GM23338 (cell line): ENCODE results near the gene IRF1. TPM values are rescaled to one million over a fixed set of nuclear protein-coding genes. Genes with fewer than 3 reads are reported as not detected.

Experiments used
- ATAC-seq: fragments of 200-7000 bp; cut with Tn5 transposase; 3 replicates; pipeline ENCODE4 v1.9.1; 2020
- DNase-seq: peaks from one replicate; pipeline ENCODE4 v3.0.0-alpha.2; 2015; ENCODE audit warnings: low spot score
- H2AFZ ChIP-seq: fragments of 200-600 bp; sonication (generic); 2 replicates; pipeline ENCODE4 v1.8.0; 2016; ENCODE audit warnings: antibody characterized with exemption, mild to moderate bottlenecking, moderate library complexity
- H3F3A ChIP-seq: fragments of 200-600 bp; sonication (generic); replicated peaks from 2 replicates; pipeline ENCODE4 v1.8.0; 2017; ENCODE audit warnings: antibody characterized with exemption, mixed run types, low read depth
- H3K27ac ChIP-seq: fragments of 200-600 bp; sonication (generic); 2 replicates; pipeline ENCODE4 v1.6.1; 2016; ENCODE audit warnings: low read depth
- H3K27me3 ChIP-seq: fragments of 200-600 bp; sonication (generic); 2 replicates; pipeline ENCODE4 v1.8.0; 2016; ENCODE audit warnings: mild to moderate bottlenecking, mixed run types, moderate library complexity; ENCODE audit not compliant: insufficient read depth
- H3K36me3 ChIP-seq: fragments of 200-600 bp; sonication (generic); 2 replicates; pipeline ENCODE4 v1.8.0; 2016; ENCODE audit warnings: mild to moderate bottlenecking; ENCODE audit not compliant: insufficient read depth
- H3K4me1 ChIP-seq: fragments of 200-600 bp; sonication (generic); 2 replicates; pipeline ENCODE4 v1.8.0; 2016; ENCODE audit warnings: mild to moderate bottlenecking, moderate library complexity; ENCODE audit not compliant: insufficient read depth
- H3K4me2 ChIP-seq: fragments of 200-600 bp; sonication (generic); 2 replicates; pipeline ENCODE4 v1.7.1; 2017; ENCODE audit warnings: mixed run types
- H3K4me3 ChIP-seq: fragments of 200-600 bp; sonication (generic); 2 replicates; pipeline ENCODE4 v1.6.1; 2016; ENCODE audit warnings: mixed run types
- H3K79me2 ChIP-seq: fragments of 200-600 bp; sonication (generic); replicated peaks from 2 replicates; pipeline ENCODE4 v1.8.0; 2017; ENCODE audit warnings: mild to moderate bottlenecking; ENCODE audit not compliant: insufficient read depth
- H3K9me2 ChIP-seq: fragments of 200-600 bp; sonication (generic); 2 replicates; pipeline ENCODE4 v1.8.0; 2017; ENCODE audit not compliant: insufficient read depth
- H4K20me1 ChIP-seq: fragments of 200-600 bp; sonication (generic); replicated peaks from 2 replicates; pipeline ENCODE4 v1.8.0; 2017; ENCODE audit warnings: mild to moderate bottlenecking; ENCODE audit not compliant: insufficient read depth
- H3K27ac Mint-ChIP-seq: 2 replicates; pipeline ENCODE4 v1.8.0; 2020; ENCODE audit warnings: inconsistent platforms, mild to moderate bottlenecking, moderate library complexity, mixed read lengths
- H3K27me3 Mint-ChIP-seq: 3 replicates; pipeline ENCODE4 v1.8.0; 2022; ENCODE audit warnings: low read depth, mild to moderate bottlenecking, moderate library complexity, mixed read lengths, inconsistent platforms; ENCODE audit not compliant: insufficient read depth, poor library complexity
- H3K36me3 Mint-ChIP-seq: 3 replicates; pipeline ENCODE4 v1.8.0; 2021; ENCODE audit warnings: low read depth, mild to moderate bottlenecking, inconsistent platforms, moderate library complexity, mixed read lengths
- H3K4me1 Mint-ChIP-seq: 3 replicates; pipeline ENCODE4 v1.8.0; 2020; ENCODE audit warnings: mild to moderate bottlenecking, inconsistent platforms, mixed read lengths
- H3K4me3 Mint-ChIP-seq: 3 replicates; pipeline ENCODE4 v1.8.0; 2021; ENCODE audit warnings: moderate library complexity, mild to moderate bottlenecking, inconsistent platforms, mixed read lengths
- H3K9me3 Mint-ChIP-seq: 3 replicates; pipeline ENCODE4 v1.8.0; 2020; ENCODE audit warnings: moderate library complexity, mild to moderate bottlenecking, inconsistent platforms, mixed read lengths
- CREB1 ChIP-seq: fragments of 250-450 bp; sonication (Bioruptor Pico); IDR thresholded peaks from 2 replicates; pipeline ENCODE4 v1.5.0; 2020; ENCODE audit warnings: low read depth, mild to moderate bottlenecking, moderate library complexity
- CTCF ChIP-seq, 2 experiments: fragments of 200-600 bp in 1 of 2; sonication (generic) in 1 of 2; conservative IDR thresholded peaks; 2 replicates each; pipeline versions ENCODE4 v1.5.1 to v1.6.1; 2016 to 2017; ENCODE audit warnings: antibody characterized with exemption in 2 of 2, low read depth in 2 of 2, mild to moderate bottlenecking in 2 of 2, moderate library complexity in 1 of 2
- EZH2 ChIP-seq: fragments of 200-600 bp; sonication (generic); IDR thresholded peaks from one replicate; pipeline ENCODE4 v1.8.0; 2017; ENCODE audit warnings: antibody characterized with exemption, mild to moderate bottlenecking, low read depth; ENCODE audit not compliant: unreplicated experiment
- EZH2phosphoT487 ChIP-seq: fragments of 200-600 bp; sonication (generic); IDR thresholded peaks from one replicate; pipeline ENCODE4 v1.8.1; 2018; ENCODE audit warnings: antibody characterized with exemption; ENCODE audit not compliant: unreplicated experiment
- JUNB ChIP-seq: IDR thresholded peaks from one replicate; pipeline ENCODE4 v1.6.1; 2016; ENCODE audit warnings: antibody characterized with exemption; ENCODE audit not compliant: unreplicated experiment
- NANOG ChIP-seq: IDR thresholded peaks from 2 replicates; pipeline ENCODE4 v1.6.1; 2016; ENCODE audit warnings: antibody characterized with exemption, borderline replicate concordance
- POLR2AphosphoS5 ChIP-seq: IDR thresholded peaks from 2 replicates; pipeline ENCODE4 v1.6.1; 2016; ENCODE audit warnings: antibody characterized with exemption, low read depth
- REST ChIP-seq: IDR thresholded peaks from one replicate; pipeline ENCODE4 v1.6.1; 2018; ENCODE audit warnings: antibody characterized with exemption; ENCODE audit not compliant: unreplicated experiment
- STAT1 ChIP-seq: IDR thresholded peaks from one replicate; pipeline ENCODE4 v1.6.1; 2016; ENCODE audit warnings: antibody characterized with exemption; ENCODE audit not compliant: unreplicated experiment
- ZNF114 ChIP-seq: fragments of 250-450 bp; sonication (Bioruptor Pico); IDR thresholded peaks from 2 replicates; pipeline ENCODE4 v1.5.0; 2020; ENCODE audit warnings: mild to moderate bottlenecking, moderate library complexity
- ZNF331 ChIP-seq: fragments of 250-450 bp; sonication (Bioruptor Pico); IDR thresholded peaks from 2 replicates; pipeline ENCODE4 v1.5.0; 2020; ENCODE audit warnings: low read depth, mild to moderate bottlenecking, moderate library complexity
- polyA plus RNA-seq: library from polyadenylated mRNA; unstranded; fragments of >200 nt; fragmentation: Nextera tagmentation; extraction: Ambion mirVana; gene quantifications from 2 replicates; pipeline ENCODE4 v1.2.1, GENCODE V29; 2016
- total RNA-seq: library from RNA; depleted of rRNA; stranded (reverse); fragments of >200 nt; shearing (Covaris generic); gene quantifications from 2 replicates; pipeline ENCODE4 v1.2.3, GENCODE V29; 2014
- TF ChIP-seq, protein P1 (sequence below): IDR thresholded peaks from 2 replicates; pipeline ENCODE4 v1.6.1; 2016; ENCODE audit warnings: antibody characterized with exemption
- TF ChIP-seq, protein P2 (sequence below): fragments of 250-450 bp; sonication (Bioruptor Pico); IDR thresholded peaks from 2 replicates; pipeline ENCODE4 v1.5.0; 2020; ENCODE audit warnings: mild to moderate bottlenecking, moderate library complexity

The IRF1 gene
- total and polyA plus RNA-seq, 2 experiments from 2014 or later = 6.9 to 8.6 TPM

DNA sequence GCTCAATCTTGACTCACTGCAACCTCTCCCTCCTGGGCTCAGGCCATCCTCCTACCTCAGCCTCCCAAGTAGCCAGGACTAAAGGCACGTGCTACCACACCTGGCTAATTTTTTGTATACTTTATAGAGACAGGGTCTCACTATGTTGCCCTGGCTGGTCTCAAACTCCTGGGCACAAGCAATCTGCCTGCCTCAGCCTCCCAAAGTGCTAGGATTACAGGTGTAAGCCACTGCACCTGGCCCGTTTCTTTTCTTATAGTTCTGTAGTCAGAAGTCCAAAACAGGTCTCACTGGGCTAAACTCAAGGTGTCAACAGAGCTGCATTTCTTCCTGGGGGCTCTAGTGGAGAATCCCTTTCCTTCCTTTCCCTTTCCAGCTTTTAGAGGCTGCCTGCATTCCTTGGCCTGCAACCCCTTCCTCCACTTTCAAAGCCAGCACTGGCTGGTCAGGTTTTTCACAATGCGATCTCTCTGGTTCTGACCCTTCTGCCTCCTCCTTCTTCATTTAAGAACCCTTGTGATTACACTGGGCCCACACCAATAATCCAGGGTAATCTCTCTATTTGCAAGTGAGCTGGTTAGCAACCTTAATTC is 16.3 kb downstream of the IRF1 start:
- no peaks in the 10 kb centered on the region for H3K9me2 ChIP-seq
- DNase-seq (no peak), ATAC-seq (peak; percentile 9; the same call in 1 of the 3 replicates)
- peak overlapping the region; percentile 47; the same call in 1 of the 2 replicates for H2AFZ ChIP-seq
- peak overlapping the region; percentile 60; the same call in 1 of the 2 replicates for H3K4me2 ChIP-seq
- no peak overlapping the region for H3K27ac Mint-ChIP-seq
- no peaks in the 10 kb centered on the region for H4K20me1 ChIP-seq
- H3K79me2 ChIP-seq = no peaks in the 10 kb centered on the region
- no peak overlapping the region for H3K4me3 ChIP-seq
- H3K36me3 Mint-ChIP-seq = no peaks in the 10 kb centered on the region
- H3F3A ChIP-seq = no peaks in the 10 kb centered on the region
- peaks cover 19% of the 10 kb centered on the region for H3K4me1 Mint-ChIP-seq
- H3K27ac ChIP-seq = no peak overlapping the region
- H3K4me1 ChIP-seq = peaks cover 7% of the 10 kb centered on the region
- peaks cover under 1% of the 10 kb centered on the region; the same call in 1 of the 3 replicates for H3K9me3 Mint-ChIP-seq
- no peaks in the 10 kb centered on the region for H3K36me3 ChIP-seq
- no peak for TF ChIP-seq STAT1
- TF ChIP-seq CTCF (conservative IDR thresholded peaks at IDR 0.05; ENCODE audit: low read depth in 2 of 2) = no peak
- no peak for TF ChIP-seq REST
- TF ChIP-seq, protein P1, sequence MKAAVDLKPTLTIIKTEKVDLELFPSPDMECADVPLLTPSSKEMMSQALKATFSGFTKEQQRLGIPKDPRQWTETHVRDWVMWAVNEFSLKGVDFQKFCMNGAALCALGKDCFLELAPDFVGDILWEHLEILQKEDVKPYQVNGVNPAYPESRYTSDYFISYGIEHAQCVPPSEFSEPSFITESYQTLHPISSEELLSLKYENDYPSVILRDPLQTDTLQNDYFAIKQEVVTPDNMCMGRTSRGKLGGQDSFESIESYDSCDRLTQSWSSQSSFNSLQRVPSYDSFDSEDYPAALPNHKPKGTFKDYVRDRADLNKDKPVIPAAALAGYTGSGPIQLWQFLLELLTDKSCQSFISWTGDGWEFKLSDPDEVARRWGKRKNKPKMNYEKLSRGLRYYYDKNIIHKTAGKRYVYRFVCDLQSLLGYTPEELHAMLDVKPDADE = no peak
- no peak for TF ChIP-seq NANOG
- TF ChIP-seq, protein P2, sequence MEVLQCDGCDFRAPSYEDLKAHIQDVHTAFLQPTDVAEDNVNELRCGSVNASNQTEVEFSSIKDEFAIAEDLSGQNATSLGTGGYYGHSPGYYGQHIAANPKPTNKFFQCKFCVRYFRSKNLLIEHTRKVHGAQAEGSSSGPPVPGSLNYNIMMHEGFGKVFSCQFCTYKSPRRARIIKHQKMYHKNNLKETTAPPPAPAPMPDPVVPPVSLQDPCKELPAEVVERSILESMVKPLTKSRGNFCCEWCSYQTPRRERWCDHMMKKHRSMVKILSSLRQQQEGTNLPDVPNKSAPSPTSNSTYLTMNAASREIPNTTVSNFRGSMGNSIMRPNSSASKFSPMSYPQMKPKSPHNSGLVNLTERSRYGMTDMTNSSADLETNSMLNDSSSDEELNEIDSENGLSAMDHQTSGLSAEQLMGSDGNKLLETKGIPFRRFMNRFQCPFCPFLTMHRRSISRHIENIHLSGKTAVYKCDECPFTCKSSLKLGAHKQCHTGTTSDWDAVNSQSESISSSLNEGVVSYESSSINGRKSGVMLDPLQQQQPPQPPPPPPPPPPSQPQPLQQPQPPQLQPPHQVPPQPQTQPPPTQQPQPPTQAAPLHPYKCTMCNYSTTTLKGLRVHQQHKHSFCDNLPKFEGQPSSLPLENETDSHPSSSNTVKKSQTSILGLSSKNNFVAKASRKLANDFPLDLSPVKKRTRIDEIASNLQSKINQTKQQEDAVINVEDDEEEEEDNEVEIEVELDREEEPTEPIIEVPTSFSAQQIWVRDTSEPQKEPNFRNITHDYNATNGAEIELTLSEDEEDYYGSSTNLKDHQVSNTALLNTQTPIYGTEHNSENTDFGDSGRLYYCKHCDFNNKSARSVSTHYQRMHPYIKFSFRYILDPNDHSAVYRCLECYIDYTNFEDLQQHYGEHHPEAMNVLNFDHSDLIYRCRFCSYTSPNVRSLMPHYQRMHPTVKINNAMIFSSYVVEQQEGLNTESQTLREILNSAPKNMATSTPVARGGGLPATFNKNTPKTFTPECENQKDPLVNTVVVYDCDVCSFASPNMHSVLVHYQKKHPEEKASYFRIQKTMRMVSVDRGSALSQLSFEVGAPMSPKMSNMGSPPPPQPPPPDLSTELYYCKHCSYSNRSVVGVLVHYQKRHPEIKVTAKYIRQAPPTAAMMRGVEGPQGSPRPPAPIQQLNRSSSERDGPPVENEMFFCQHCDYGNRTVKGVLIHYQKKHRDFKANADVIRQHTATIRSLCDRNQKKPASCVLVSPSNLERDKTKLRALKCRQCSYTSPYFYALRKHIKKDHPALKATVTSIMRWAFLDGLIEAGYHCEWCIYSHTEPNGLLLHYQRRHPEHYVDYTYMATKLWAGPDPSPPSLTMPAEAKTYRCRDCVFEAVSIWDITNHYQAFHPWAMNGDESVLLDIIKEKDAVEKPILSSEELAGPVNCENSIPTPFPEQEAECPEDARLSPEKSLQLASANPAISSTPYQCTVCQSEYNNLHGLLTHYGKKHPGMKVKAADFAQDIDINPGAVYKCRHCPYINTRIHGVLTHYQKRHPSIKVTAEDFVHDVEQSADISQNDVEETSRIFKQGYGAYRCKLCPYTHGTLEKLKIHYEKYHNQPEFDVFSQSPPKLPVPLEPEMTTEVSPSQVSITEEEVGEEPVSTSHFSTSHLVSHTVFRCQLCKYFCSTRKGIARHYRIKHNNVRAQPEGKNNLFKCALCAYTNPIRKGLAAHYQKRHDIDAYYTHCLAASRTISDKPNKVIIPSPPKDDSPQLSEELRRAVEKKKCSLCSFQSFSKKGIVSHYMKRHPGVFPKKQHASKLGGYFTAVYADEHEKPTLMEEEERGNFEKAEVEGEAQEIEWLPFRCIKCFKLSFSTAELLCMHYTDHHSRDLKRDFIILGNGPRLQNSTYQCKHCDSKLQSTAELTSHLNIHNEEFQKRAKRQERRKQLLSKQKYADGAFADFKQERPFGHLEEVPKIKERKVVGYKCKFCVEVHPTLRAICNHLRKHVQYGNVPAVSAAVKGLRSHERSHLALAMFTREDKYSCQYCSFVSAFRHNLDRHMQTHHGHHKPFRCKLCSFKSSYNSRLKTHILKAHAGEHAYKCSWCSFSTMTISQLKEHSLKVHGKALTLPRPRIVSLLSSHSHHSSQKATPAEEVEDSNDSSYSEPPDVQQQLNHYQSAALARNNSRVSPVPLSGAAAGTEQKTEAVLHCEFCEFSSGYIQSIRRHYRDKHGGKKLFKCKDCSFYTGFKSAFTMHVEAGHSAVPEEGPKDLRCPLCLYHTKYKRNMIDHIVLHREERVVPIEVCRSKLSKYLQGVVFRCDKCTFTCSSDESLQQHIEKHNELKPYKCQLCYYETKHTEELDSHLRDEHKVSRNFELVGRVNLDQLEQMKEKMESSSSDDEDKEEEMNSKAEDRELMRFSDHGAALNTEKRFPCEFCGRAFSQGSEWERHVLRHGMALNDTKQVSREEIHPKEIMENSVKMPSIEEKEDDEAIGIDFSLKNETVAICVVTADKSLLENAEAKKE (CRISPR knock-in tag) = no peak
- TF ChIP-seq JUNB = no peak
- no peak for TF ChIP-seq EZH2phosphoT487
- no peak for TF ChIP-seq CREB1 (CRISPR knock-in tag)
- TF ChIP-seq ZNF331 (CRISPR knock-in tag) = no peak
- TF ChIP-seq EZH2 = no peak
- no peak for TF ChIP-seq POLR2AphosphoS5
- no peak for TF ChIP-seq ZNF114
- no peaks in the 10 kb centered on the region for H3K27me3 ChIP-seq
- H3K27me3 Mint-ChIP-seq = peaks cover 6% of the 10 kb centered on the region
- H3K4me3 Mint-ChIP-seq = no peak overlapping the region
